Mucosa of descending colon (tissue), 3 donors: ENCODE data around the gene NT5DC2. TPM values are rescaled to one million over a fixed set of nuclear protein-coding genes. Genes with fewer than 3 reads are reported as not detected.

Source experiments
- ATAC-seq: fragments of 200-7000 bp; cut with Tn5 transposase; one replicate; pipeline ENCODE4 v1.9.1; 2020; ENCODE audit warnings: mild to moderate bottlenecking, moderate library complexity
- DNase-seq, 3 donors: peaks; one replicate each; pipeline ENCODE4 v3.0.0-alpha.2; 2020
- H3K36me3 ChIP-seq: fragments of 200-600 bp; one replicate; pipeline ENCODE4 v1.8.0; 2021; ENCODE audit warnings: low read depth, mild to moderate bottlenecking
- H3K4me1 ChIP-seq: fragments of 200-600 bp; one replicate; pipeline ENCODE4 v1.8.0; 2021; ENCODE audit warnings: low read depth, mild to moderate bottlenecking
- H3K4me3 ChIP-seq: fragments of 200-600 bp; one replicate; pipeline ENCODE4 v1.8.0; 2021; ENCODE audit warnings: mild to moderate bottlenecking
- H3K9me3 ChIP-seq: fragments of 200-600 bp; one replicate; pipeline ENCODE4 v1.8.0; 2021; ENCODE audit warnings: mild to moderate bottlenecking
- intact Hi-C, 2 donors: fragments of 100-400 bp; cut with DNase I in 1 of 2; cut with micrococcal nuclease in 1 of 2; formaldehyde crosslinking; loops; one replicate each; pipeline versions ENCODE4 v1.11.0 to v1.11.1; 2022; cut with DNase I, micrococcal nuclease
- total RNA-seq, 3 donors: library from RNA; stranded (reverse); fragmentation: NEBNext Ultra II Directional in 2 of 3; extraction: Animal tissue kit (Norgen Biotek cat#: 25700) in 2 of 3; gene quantifications; one replicate each; pipeline versions ENCODE4 v1.2.1 to v1.2.4, GENCODE V29; 2021 to 2023
- TF ChIP-seq, protein P1 (sequence below): fragments of 200-600 bp; IDR thresholded peaks from one replicate; pipeline ENCODE4 v1.8.0; 2022; ENCODE audit warnings: antibody characterized with exemption, mild to moderate bottlenecking
- donor health status: DM: no; HTN: no; CAD: no; lungs with moderate emphysema.
- donor health status: DM: no; HTN: no; CAD: no.
- donor health status: DM: no; HTN: yes; CAD: no.

The NT5DC2 gene
- total RNA-seq, 3 donors from 2014 or later = 5.7 to 20.2 (median 17.2) TPM

GRCh38 chr3:52495777-52496602, 37.7 kb downstream of the NT5DC2 start:
- TF ChIP-seq, protein P1, sequence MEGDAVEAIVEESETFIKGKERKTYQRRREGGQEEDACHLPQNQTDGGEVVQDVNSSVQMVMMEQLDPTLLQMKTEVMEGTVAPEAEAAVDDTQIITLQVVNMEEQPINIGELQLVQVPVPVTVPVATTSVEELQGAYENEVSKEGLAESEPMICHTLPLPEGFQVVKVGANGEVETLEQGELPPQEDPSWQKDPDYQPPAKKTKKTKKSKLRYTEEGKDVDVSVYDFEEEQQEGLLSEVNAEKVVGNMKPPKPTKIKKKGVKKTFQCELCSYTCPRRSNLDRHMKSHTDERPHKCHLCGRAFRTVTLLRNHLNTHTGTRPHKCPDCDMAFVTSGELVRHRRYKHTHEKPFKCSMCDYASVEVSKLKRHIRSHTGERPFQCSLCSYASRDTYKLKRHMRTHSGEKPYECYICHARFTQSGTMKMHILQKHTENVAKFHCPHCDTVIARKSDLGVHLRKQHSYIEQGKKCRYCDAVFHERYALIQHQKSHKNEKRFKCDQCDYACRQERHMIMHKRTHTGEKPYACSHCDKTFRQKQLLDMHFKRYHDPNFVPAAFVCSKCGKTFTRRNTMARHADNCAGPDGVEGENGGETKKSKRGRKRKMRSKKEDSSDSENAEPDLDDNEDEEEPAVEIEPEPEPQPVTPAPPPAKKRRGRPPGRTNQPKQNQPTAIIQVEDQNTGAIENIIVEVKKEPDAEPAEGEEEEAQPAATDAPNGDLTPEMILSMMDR = no peak
- ATAC-seq = peak; percentile 31
- intact Hi-C loops = no loop called here
- H3K9me3 ChIP-seq = no peaks in the 10 kb centered on the region
- no peaks in the 10 kb centered on the region for H3K4me1 ChIP-seq
- DNase-seq = no peak
- H3K4me3 ChIP-seq = no peak overlapping the region
- H3K36me3 ChIP-seq = no peaks in the 10 kb centered on the region

- Histone ChIP-seq H3K9me3 (no peaks in the 10 kb centered on the region), H3K4me1 (no peaks in the 10 kb centered on the region), H3K36me3 (no peaks in the 10 kb centered on the region), H3K4me3 (no peak within 1 kb of the TSS)
- DNase-seq = peak; percentile 14 to 66 (median 40)
- ATAC-seq = peak; percentile 18
- TF ChIP-seq, protein P1 = no peak
- intact Hi-C loops = no loop called here
Measured at GRCh38 chr3:52494886-52495495, 38.7 kb downstream of the NT5DC2 start, which contains the start of gene STAB1. Gene STAB1 (plus strand): TSS chr3:52495338. CDS start chr3:52495414, 76 bp downstream.

DNA sequence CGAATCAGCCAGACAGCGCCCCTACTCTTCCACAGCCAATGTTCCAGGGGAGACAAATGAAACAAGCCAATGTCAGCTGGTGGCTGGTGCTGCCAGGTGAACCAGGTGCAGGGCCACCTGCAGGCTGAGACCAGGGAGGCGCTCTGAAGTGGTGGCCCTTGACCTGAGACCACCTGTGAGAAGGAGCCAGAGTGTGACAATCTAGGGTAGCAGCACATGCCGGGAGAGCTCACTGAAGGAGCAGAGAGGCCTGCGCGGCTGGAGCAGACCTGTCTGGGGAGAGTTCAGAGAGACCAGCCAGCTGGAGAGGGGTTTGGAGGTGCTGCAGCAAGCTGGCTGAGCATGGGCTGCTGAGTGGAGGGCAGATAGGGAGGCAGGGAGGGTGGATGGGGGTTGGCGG, 39.2 kb downstream of the NT5DC2 start:
- no peaks in the 10 kb centered on the region for H3K4me1 ChIP-seq
- ATAC-seq = no peak
- intact Hi-C loops = no loop called here
- TF ChIP-seq, protein P1 = no peak
- H3K4me3 ChIP-seq = no peak overlapping the region
- H3K36me3 ChIP-seq = no peaks in the 10 kb centered on the region
- no peak for DNase-seq
- no peaks in the 10 kb centered on the region for H3K9me3 ChIP-seq

DNA sequence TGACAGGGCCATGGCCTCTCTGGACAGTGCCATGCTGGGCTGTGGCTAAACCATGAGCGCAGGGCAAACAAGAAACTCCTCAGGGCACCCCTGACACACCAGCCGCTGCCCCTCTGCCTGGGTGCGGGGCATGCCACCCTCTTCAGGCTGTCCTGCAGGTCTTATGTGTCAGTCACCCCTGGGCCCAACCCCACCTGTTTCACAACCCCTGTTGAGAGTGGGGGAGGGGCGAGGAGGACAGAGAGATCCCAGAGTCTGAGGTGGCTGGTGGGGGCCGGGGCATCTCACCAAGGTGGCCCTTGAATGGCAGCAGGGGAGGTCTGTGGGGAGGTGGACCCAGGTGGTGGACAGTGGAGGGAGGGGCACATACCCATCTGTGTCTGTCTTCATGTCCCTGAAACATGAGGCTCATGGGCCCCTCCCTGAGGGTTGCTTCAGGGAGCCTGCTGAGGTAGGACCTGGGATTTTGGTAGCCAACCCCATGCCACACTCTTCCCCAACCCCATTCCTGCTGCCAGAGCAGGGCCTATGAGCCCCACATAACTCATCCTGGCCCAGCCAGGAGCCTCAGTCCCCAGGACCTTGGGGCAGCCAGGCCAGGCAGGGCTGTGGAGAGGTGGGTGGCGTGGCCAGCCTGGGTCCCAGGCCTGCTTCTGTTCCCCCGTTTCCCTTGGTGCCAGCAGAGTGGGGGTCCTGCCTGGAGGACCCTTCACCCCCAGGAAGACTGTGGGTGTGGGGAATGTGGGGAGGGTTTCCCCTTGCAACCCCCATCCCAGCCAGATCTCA, 40.2 kb downstream of the NT5DC2 start:
- intact Hi-C loops = no loop called here
- TF ChIP-seq, protein P1 = no peak
- no peaks in the 10 kb centered on the region for H3K9me3 ChIP-seq
- ATAC-seq = no peak
- DNase-seq = no peak
- no peaks in the 10 kb centered on the region for H3K4me1 ChIP-seq
- no peak overlapping the region for H3K4me3 ChIP-seq
- no peaks in the 10 kb centered on the region for H3K36me3 ChIP-seq

DNA sequence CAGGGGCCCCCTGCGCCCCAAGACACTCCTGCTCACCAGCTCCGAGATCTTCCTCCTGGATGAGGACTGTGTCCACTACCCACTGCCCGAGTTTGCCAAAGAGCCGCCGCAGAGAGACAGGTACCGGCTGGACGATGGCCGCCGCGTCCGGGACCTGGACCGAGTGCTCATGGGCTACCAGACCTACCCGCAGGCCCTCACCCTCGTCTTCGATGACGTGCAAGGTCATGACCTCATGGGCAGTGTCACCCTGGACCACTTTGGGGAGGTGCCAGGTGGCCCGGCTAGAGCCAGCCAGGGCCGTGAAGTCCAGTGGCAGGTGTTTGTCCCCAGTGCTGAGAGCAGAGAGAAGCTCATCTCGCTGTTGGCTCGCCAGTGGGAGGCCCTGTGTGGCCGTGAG, 41.6 kb downstream of the NT5DC2 start:
- ATAC-seq (no peak), DNase-seq (no peak)
- H3K4me3 ChIP-seq = no peak overlapping the region
- TF ChIP-seq, protein P1 = no peak
- H3K36me3 ChIP-seq = no peaks in the 10 kb centered on the region
- H3K4me1 ChIP-seq = no peaks in the 10 kb centered on the region
- intact Hi-C loops = no loop called here
- H3K9me3 ChIP-seq = no peaks in the 10 kb centered on the region
